Heart left ventricle (tissue), 13 donors: Measurements from ENCODE around the gene CDC42EP5.

ENCODE experiments used
- CTCF ChIP-seq, 12 donors: fragments of 200-600 bp; sonication (generic) in 4 of 12; IDR thresholded peaks; one replicate each; pipeline versions ENCODE4 v1.5.0 to v1.8.0; 2018 to 2022; ENCODE audit warnings: antibody characterized with exemption in 12 of 12, mild to moderate bottlenecking in 5 of 12
- POLR2A ChIP-seq, 2 donors: fragments of 450-650 bp; IDR thresholded peaks; one replicate each; pipeline ENCODE4 v1.6.1; 2017; ENCODE audit warnings: antibody characterized with exemption in 2 of 2, mild to moderate bottlenecking in 2 of 2, moderate library complexity in 2 of 2
- donor health status: ischemic (EF 13 %, LVEDD 7.1; RV severe dilation, severe dysfunction).
- donor health status: DM: no; HTN: yes; CAD: no.
- donor health status: DM: no; HTN: no; CAD: no.
- donor health status: ischemic (EF 25% LVEDD 6.9; RV normal size, moderate dysfunction).
- donor health status: ischemic (EF 25% LVEDD 5.7; RV mildly dilated, moderate dysfunction).
- donor health status: ischemic (EF 35%, LVEDD 5.7; RV mildly dilated, moderate dysfunction).
- donor health status: nonischemic (EF 11% LVEDD 7.7; RV severe dilation, severe dysfunction).
- donor health status: DM: yes; HTN: yes; CAD: no.
- donor health status: PGD.
- donor health status: ischemic (EF 29% LVEDD 5.4; RV normal size, mild dysfunction).
- donor health status: nonischemic (EF 23%, LVEDD 6.1; RV moderate dilation, normal function).

- TF ChIP-seq POLR2A (IDR thresholded peaks at IDR 0.05) (no peak), CTCF (IDR thresholded peaks at IDR 0.05) (no peak)
Observed at GRCh38 chr19:54415901-54416673, 57.0 kb downstream of the CDC42EP5 start.
